ENCODE results near the gene PRRT2.

GRCh38 chr16:29849505-29849904 lies 37.5 kb downstream of the PRRT2 start:
- TF ChIP-seq SP1 (IDR thresholded peaks at IDR 0.05; ENCODE audit: low read depth, low read length) (no peak), BCL11A (IDR thresholded peaks at IDR 0.05; ENCODE audit: low read depth, low read length) (no peak), POLR2A (IDR thresholded peaks at IDR 0.05; ENCODE audit: low read depth, low read length) (no peak), POLR2AphosphoS5 (IDR thresholded peaks at IDR 0.05; ENCODE audit: low read length) (no peak), LARP7 (IDR thresholded peaks at IDR 0.05) (no peak), IRF3 (IDR thresholded peaks at IDR 0.05) (no peak), GATAD2B (conservative IDR thresholded peaks at IDR 0.05; ENCODE audit: low read depth) (no peak), NRF1 (conservative IDR thresholded peaks at IDR 0.05; ENCODE audit: low read depth, low read length) (no peak), CTCF (IDR thresholded peaks at IDR 0.05 in 2 of 3, conservative IDR thresholded peaks at IDR 0.05 in 1 of 3; ENCODE audit: control insufficient read depth in 2 of 3, extremely low read depth in 1 of 3, insufficient read depth in 1 of 3, low read depth in 3 of 3, low read length in 3 of 3) (no peak), DPF2 (IDR thresholded peaks at IDR 0.05) (no peak), SMC3 (IDR thresholded peaks at IDR 0.05; ENCODE audit: borderline replicate concordance, low read length) (no peak)
- TF ChIP-seq, protein P1, sequence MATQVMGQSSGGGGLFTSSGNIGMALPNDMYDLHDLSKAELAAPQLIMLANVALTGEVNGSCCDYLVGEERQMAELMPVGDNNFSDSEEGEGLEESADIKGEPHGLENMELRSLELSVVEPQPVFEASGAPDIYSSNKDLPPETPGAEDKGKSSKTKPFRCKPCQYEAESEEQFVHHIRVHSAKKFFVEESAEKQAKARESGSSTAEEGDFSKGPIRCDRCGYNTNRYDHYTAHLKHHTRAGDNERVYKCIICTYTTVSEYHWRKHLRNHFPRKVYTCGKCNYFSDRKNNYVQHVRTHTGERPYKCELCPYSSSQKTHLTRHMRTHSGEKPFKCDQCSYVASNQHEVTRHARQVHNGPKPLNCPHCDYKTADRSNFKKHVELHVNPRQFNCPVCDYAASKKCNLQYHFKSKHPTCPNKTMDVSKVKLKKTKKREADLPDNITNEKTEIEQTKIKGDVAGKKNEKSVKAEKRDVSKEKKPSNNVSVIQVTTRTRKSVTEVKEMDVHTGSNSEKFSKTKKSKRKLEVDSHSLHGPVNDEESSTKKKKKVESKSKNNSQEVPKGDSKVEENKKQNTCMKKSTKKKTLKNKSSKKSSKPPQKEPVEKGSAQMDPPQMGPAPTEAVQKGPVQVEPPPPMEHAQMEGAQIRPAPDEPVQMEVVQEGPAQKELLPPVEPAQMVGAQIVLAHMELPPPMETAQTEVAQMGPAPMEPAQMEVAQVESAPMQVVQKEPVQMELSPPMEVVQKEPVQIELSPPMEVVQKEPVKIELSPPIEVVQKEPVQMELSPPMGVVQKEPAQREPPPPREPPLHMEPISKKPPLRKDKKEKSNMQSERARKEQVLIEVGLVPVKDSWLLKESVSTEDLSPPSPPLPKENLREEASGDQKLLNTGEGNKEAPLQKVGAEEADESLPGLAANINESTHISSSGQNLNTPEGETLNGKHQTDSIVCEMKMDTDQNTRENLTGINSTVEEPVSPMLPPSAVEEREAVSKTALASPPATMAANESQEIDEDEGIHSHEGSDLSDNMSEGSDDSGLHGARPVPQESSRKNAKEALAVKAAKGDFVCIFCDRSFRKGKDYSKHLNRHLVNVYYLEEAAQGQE (IDR thresholded peaks at IDR 0.05; ENCODE audit: low read depth, low read length) = no peak
- TF ChIP-seq, protein P2, sequence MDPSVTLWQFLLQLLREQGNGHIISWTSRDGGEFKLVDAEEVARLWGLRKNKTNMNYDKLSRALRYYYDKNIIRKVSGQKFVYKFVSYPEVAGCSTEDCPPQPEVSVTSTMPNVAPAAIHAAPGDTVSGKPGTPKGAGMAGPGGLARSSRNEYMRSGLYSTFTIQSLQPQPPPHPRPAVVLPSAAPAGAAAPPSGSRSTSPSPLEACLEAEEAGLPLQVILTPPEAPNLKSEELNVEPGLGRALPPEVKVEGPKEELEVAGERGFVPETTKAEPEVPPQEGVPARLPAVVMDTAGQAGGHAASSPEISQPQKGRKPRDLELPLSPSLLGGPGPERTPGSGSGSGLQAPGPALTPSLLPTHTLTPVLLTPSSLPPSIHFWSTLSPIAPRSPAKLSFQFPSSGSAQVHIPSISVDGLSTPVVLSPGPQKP (IDR thresholded peaks at IDR 0.05; ENCODE audit: low read depth, low read length) = no peak

All from GM12878 (cell line).